NOMO-1 treated with dmso at 0.1 percent for 144 hours (cell line): Measurements from ENCODE around the gene BRWD1.
A peak's percentile ranks its signal among the peaks of the same experiment; 100 is the strongest.

Source experiments
- DNase-seq: peaks from one replicate; lab custom pipeline; 2025; ENCODE audit not compliant: unreplicated experiment; lab: John Stamatoyannopoulos, UW

BRWD1 gene

GRCh38 chr21:39313571-39314142 lies at the start of gene BRWD1:
Gene BRWD1, minus strand, starts transcription at chr21:39313632. Its CDS starts 141 bp downstream, at chr21:39313491.
- DNase-seq = peak; percentile 60

- DNase-seq = no peak
Observed at GRCh38 chr21:39362733-39363132, 49.3 kb upstream of the BRWD1 start.

GRCh38 chr21:39359382-39359781 lies 46.0 kb upstream of the BRWD1 start:
- DNase-seq = no peak

GRCh38 chr21:39353295-39353694 lies 39.9 kb upstream of the BRWD1 start:
- DNase-seq = no peak

GRCh38 chr21:39350094-39351005 lies 36.9 kb upstream of the BRWD1 start:
- DNase-seq = no peak

GRCh38 chr21:39349211-39350093 lies 36.0 kb upstream of the BRWD1 start:
- DNase-seq = peak; percentile 92

- DNase-seq = peak; percentile 87
Observed at GRCh38 chr21:39348355-39349210, 35.2 kb upstream of the BRWD1 start, which contains the start of gene HMGN1. Gene HMGN1, minus strand, starts transcription at chr21:39349088. Its CDS starts 171 bp downstream, at chr21:39348917.

- DNase-seq = no peak
Observed at GRCh38 chr21:39348040-39348354, 34.6 kb upstream of the BRWD1 start.

GRCh38 chr21:39347537-39347936 lies 34.1 kb upstream of the BRWD1 start:
- DNase-seq = no peak

GRCh38 chr21:39346671-39347331 lies 33.4 kb upstream of the BRWD1 start:
- DNase-seq = no peak

GRCh38 chr21:39346206-39346605 lies 32.8 kb upstream of the BRWD1 start:
- no peak for DNase-seq

GRCh38 chr21:39345440-39345839 lies 32.0 kb upstream of the BRWD1 start:
- DNase-seq = no peak

GRCh38 chr21:39344848-39345247 lies 31.4 kb upstream of the BRWD1 start:
- no peak for DNase-seq

GRCh38 chr21:39341249-39341923 lies 28.0 kb upstream of the BRWD1 start:
- no peak for DNase-seq

- DNase-seq = no peak
Observed at GRCh38 chr21:39340687-39341086, 27.3 kb upstream of the BRWD1 start.

GRCh38 chr21:39339231-39339630 lies 25.8 kb upstream of the BRWD1 start:
- DNase-seq = no peak

GRCh38 chr21:39336457-39337008 lies 23.1 kb upstream of the BRWD1 start:
- no peak for DNase-seq

GRCh38 chr21:39334611-39335010 lies 21.2 kb upstream of the BRWD1 start:
- DNase-seq = no peak

GRCh38 chr21:39332175-39332574 lies 18.7 kb upstream of the BRWD1 start:
- DNase-seq = no peak
